ENCODE measurements around the gene COL4A1. TPM values are rescaled to one million over a fixed set of nuclear protein-coding genes. Genes with fewer than 3 reads are reported as not detected.

Gene COL4A1
- polyA plus RNA-seq, 1 of the 3 experiments (the other 2 are of a cell fraction), result 30.3 TPM

- TF ChIP-seq MEF2A (IDR thresholded peaks at IDR 0.05; ENCODE audit: borderline replicate concordance, low read depth), result no peak
Observed at GRCh38 chr13:110127986-110128511, 178.9 kb downstream of the COL4A1 start (continued).

GRCh38 chr13:110126391-110126961 is 180.5 kb downstream of the COL4A1 start:
- Histone ChIP-seq H3K4me3 (ENCODE audit: low read depth in 2 of 2, low read length in 1 of 2) (peak overlapping the region; percentile 9 to 40; a peak in 2 of 4 replicates), H4K20me1 (ENCODE audit: insufficient read depth) (no peaks in the 10 kb centered on the region), H3K4me2 (peak overlapping the region; percentile 89), H3K4me1 (ENCODE audit: control insufficient read depth in 1 of 2, insufficient read depth in 2 of 2, low read depth in 1 of 2, low read length in 1 of 2) (peaks cover 0 to 30% of the 10 kb centered on the region in 2 experiments; a peak in 2 of 4 replicates), H3K9ac (peak overlapping the region; percentile 69), H3F3A (replicated peaks; ENCODE audit: insufficient read depth) (peaks cover 22% of the 10 kb centered on the region), H2AFZ (ENCODE audit: low read depth) (peak overlapping the region; percentile 86), H3K27me3 (ENCODE audit: insufficient read depth) (no peaks in the 10 kb centered on the region), H3K9me3 (no peaks in the 10 kb centered on the region), H3K9me2 (no peaks in the 10 kb centered on the region), H3K79me2 (ENCODE audit: insufficient read depth) (no peaks in the 10 kb centered on the region), H3K36me3 (replicated peaks in 1 of 2; ENCODE audit: control insufficient read depth in 1 of 2, insufficient read depth in 2 of 2, low read length in 1 of 2) (no peaks in the 10 kb centered on the region), H3K27ac (ENCODE audit: low read depth in 2 of 2, low read length in 1 of 2) (peak overlapping the region; percentile 74 to 95)
- CTCF ChIA-PET, result no interaction called here
- WGBS (ENCODE audit: low lambda C conversion rate), result 20% methylated on average over 12 of the region's 12 CpGs
- POLR2A ChIA-PET, result no interaction called here
- DNase-seq, result no peak
- TF ChIP-seq USF1 (IDR thresholded peaks at IDR 0.05; ENCODE audit: borderline replicate concordance, low read depth), result no peak
- peak; percentile 24; the same call in 1 of the 2 replicates for TF ChIP-seq SIN3A (IDR thresholded peaks at IDR 0.05; ENCODE audit: borderline replicate concordance, low read depth, low read length)
- TF ChIP-seq RXRA (IDR thresholded peaks at IDR 0.05; ENCODE audit: borderline replicate concordance, low read depth), result peak; percentile 73; the same call in 1 of the 2 replicates
- no peak; the same call in 1 of the 2 replicates for TF ChIP-seq MEF2A (IDR thresholded peaks at IDR 0.05; ENCODE audit: borderline replicate concordance, low read depth)
- TF ChIP-seq REST (IDR thresholded peaks at IDR 0.05; ENCODE audit: low read depth, low read length), result no peak
- TF ChIP-seq IRF3 (IDR thresholded peaks at IDR 0.05; ENCODE audit: low read depth, low read length), result no peak
- TF ChIP-seq JUND (IDR thresholded peaks at IDR 0.05), result peak; percentile 75
- TF ChIP-seq RFX5 (IDR thresholded peaks at IDR 0.05; ENCODE audit: low read length), result no peak
- TF ChIP-seq POLR2AphosphoS5 (IDR thresholded peaks at IDR 0.05; ENCODE audit: low read depth, low read length), result peak; percentile 49; the same call in 1 of the 2 replicates
- no peak for TF ChIP-seq USF2 (IDR thresholded peaks at IDR 0.05; ENCODE audit: borderline replicate concordance, low read depth, low read length)
- TF ChIP-seq MAX (IDR thresholded peaks at IDR 0.05; ENCODE audit: low read depth), result peak; percentile 69; the same call in 1 of the 2 replicates
- TF ChIP-seq NFIC (IDR thresholded peaks at IDR 0.05; ENCODE audit: borderline replicate concordance), result no peak
- no peak for TF ChIP-seq YY1 (IDR thresholded peaks at IDR 0.05; ENCODE audit: low read depth)
- TF ChIP-seq ZBTB33 (IDR thresholded peaks at IDR 0.05; ENCODE audit: borderline replicate concordance, low read depth), result no peak
- TF ChIP-seq PBX3 (IDR thresholded peaks at IDR 0.05), result peak; percentile 9; the same call in 1 of the 2 replicates
- no peak for TF ChIP-seq NRF1 (IDR thresholded peaks at IDR 0.05; ENCODE audit: low read depth, low read length)
- no peak for TF ChIP-seq FOXJ3 (CRISPR knock-in tag; IDR thresholded peaks at IDR 0.05)
- no peak for TF ChIP-seq TAF1 (IDR thresholded peaks at IDR 0.05; ENCODE audit: borderline replicate concordance, low read depth, low read length)
- 0 out of 2 replicates have a peak, but pooled peaks have one; percentile 22 for TF ChIP-seq ELF1 (IDR thresholded peaks at IDR 0.05)
- peak; percentile 85 for TF ChIP-seq FOSL2 (IDR thresholded peaks at IDR 0.05; ENCODE audit: borderline replicate concordance, low read depth)
- TF ChIP-seq MXI1 (IDR thresholded peaks at IDR 0.05; ENCODE audit: low read depth, low read length), result no peak
